Retinal pigment epithelial cell (primary cell): Measurements from ENCODE around the gene PACC1.
A peak's percentile ranks its signal among the peaks of the same experiment; 100 is the strongest.
"Not testable (repeated sequence)": the region's sequence is repeated elsewhere in the genome, so short reads cannot be mapped to it uniquely, and the experiment has no call there.

Experiments used
- DNase-seq: peaks from one replicate; pipeline ENCODE4 v3.0.0-alpha.2; 2010; ENCODE audit warnings: low read depth
- H3K4me3 ChIP-seq: 2 replicates; pipeline ENCODE4 v1.5.1; 2011; ENCODE audit warnings: mild to moderate bottlenecking, low read length, control low read depth, moderate library complexity
- CTCF ChIP-seq: conservative IDR thresholded peaks from 2 replicates; pipeline ENCODE4 v1.5.1; 2011; ENCODE audit warnings: low read depth, low read length, control low read depth, inconsistent platforms

The PACC1 gene

DNA sequence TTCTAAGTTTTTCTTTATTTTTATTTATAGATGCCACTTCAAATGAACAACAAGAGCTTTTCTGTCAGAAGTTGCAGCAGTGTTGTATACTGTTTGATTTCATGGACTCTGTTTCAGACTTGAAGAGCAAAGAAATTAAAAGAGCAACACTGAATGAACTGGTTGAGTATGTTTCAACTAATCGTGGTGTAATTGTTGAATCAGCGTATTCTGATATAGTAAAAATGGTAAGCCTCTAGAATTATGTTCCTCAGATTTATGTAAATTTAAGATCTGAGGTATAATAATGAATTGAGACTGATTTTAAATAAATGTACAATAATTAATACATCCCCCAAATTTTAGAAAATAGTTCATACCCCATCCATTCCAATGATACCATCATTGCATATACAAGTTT lies 85.6 kb downstream of the PACC1 start:
- no peak overlapping the region for H3K4me3 ChIP-seq

GRCh38 chr1:212328248-212328647 lies 86.4 kb downstream of the PACC1 start:
- H3K4me3 ChIP-seq: no peak overlapping the region
- DNase-seq: no peak
- TF ChIP-seq CTCF: no peak

More for the DNA sequence above, 85.6 kb downstream of the PACC1 start:
- no peak for DNase-seq
- no peak for TF ChIP-seq CTCF

- no peak overlapping the region for H3K4me3 ChIP-seq
- DNase-seq: no peak
- no peak for TF ChIP-seq CTCF
These were observed 88.1 kb downstream of the PACC1 start for GRCh38 chr1:212326541-212326940.

DNA sequence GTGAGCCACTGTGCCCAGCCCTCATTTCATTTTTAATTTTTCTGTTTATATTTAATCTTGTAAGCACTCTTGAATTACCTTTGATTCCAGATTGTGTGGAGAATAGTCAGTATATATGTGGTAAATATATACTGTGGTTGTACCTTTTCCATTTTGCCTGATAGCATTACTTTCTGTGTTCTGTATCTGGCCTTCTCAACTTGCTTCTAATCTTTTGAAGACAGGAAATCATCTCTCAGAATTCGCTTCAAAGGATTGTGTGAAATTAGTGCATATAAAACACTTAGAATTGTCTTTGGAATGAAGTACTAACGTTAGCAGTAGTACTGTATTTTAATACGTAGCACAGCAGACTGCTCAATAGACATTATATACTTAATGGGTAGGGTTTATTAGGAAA lies 91.6 kb downstream of the PACC1 start:
- no peak overlapping the region for H3K4me3 ChIP-seq
- TF ChIP-seq CTCF: no peak
- DNase-seq: no peak

DNA sequence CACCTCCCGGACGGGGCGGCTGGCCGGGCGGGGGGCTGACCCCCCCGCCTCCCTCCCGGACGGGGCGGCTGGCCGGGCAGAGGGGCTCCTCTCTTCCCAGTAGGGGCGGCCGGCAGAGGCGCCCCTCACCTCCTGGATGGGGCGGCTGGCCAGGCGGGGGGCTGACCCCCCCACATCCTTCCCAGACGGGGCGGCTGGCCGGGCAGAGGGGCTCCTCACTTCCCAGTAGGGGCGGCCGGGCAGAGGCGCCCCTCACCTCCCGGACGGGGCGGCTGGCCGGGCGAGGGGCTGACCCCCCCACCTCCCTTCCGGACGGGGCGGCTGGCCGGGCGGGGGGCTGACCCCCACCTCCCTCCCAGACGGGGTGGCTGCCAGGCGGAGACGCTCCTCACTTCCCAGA lies 93.7 kb downstream of the PACC1 start:
- DNase-seq, H3K4me3 ChIP-seq: not testable (repeated sequence)

GRCh38 chr1:212317916-212318315 lies 96.8 kb downstream of the PACC1 start:
- DNase-seq: no peak
- H3K4me3 ChIP-seq: no peak overlapping the region
- no peak for TF ChIP-seq CTCF

GRCh38 chr1:212315907-212316306 lies 98.8 kb downstream of the PACC1 start:
- H3K4me3 ChIP-seq: no peak overlapping the region
- peak; percentile 16 for TF ChIP-seq CTCF
- DNase-seq: no peak

DNA sequence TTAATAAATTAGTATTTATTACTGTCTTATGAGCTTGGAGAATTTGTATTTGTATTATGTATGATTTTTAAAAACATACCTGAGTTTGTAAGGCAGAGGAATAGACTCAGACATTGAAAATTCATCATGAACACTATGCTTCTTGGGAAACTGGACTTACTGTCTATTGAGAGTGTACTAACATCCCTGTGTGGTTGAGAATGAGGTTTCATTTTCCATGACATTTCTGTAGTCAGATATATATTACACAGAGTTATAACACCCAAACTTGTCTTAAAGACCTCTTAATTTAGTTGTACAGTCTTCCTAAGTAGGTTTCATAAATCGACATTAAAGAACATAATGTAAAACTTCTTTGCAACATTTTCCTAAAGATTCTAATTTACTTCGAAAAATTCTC lies 99.5 kb downstream of the PACC1 start:
- no peak for TF ChIP-seq CTCF
- no peak for DNase-seq
- H3K4me3 ChIP-seq: no peak overlapping the region
